Upper lobe of left lung (tissue), 6 donors: ENCODE measurements around the gene LYRM1. TPM values are rescaled to one million over a fixed set of nuclear protein-coding genes. Genes with fewer than 3 reads are reported as not detected.
"Not testable (repeated sequence)": the region's sequence is repeated elsewhere in the genome, so short reads cannot be mapped to it uniquely, and the experiment has no call there.

Source experiments
- ATAC-seq, 2 donors: fragments of 200-7000 bp; cut with Tn5 transposase; one replicate each; pipeline ENCODE4 v1.9.1; 2022; ENCODE audit warnings: mild to moderate bottlenecking in 2 of 2, moderate library complexity in 2 of 2; ENCODE audit not compliant: low FRiP score in 2 of 2
- DNase-seq, 2 donors: peaks; one replicate each; pipeline ENCODE4 v3.0.0-alpha.2; 2019 to 2020
- H3K27ac ChIP-seq, 4 donors: fragments of 200-600 bp; sonication (generic); one replicate each; pipeline ENCODE4 v1.5.1; 2016 to 2019
- H3K27me3 ChIP-seq, 4 donors: fragments of 200-600 bp; sonication (generic); one replicate each; pipeline ENCODE4 v1.5.1; 2017 to 2019
- H3K36me3 ChIP-seq, 4 donors: fragments of 200-600 bp; sonication (generic); one replicate each; pipeline ENCODE4 v1.5.1; 2016 to 2019
- H3K4me1 ChIP-seq, 4 donors: fragments of 200-600 bp; sonication (generic); one replicate each; pipeline ENCODE4 v1.5.1; 2018 to 2019
- H3K4me3 ChIP-seq, 4 donors: fragments of 200-600 bp; sonication (generic); one replicate each; pipeline ENCODE4 v1.5.1; 2017 to 2019; ENCODE audit warnings: mild to moderate bottlenecking in 2 of 4, moderate library complexity in 1 of 4
- H3K9me3 ChIP-seq, 4 donors: fragments of 200-600 bp; sonication (generic); one replicate each; pipeline ENCODE4 v1.5.1; 2018 to 2019
- CTCF ChIP-seq, 6 experiments: fragments of 450-650 bp in 4 of 6; fragments of 200-600 bp in 2 of 6; sonication (generic) in 2 of 6; IDR thresholded peaks; one replicate each; pipeline ENCODE4 v1.5.1; 2016 to 2019; ENCODE audit warnings: antibody characterized with exemption in 6 of 6
- EP300 ChIP-seq, 4 donors: sonication (generic); formaldehyde crosslinking; IDR thresholded peaks; one replicate each; pipeline ENCODE4 v1.5.1; 2017; ENCODE audit warnings: antibody characterized with exemption in 4 of 4, control low read depth in 2 of 4
- POLR2A ChIP-seq, 4 donors: fragments of 450-650 bp; IDR thresholded peaks; one replicate each; pipeline ENCODE4 v1.5.1; 2016 to 2017; ENCODE audit warnings: antibody characterized with exemption in 4 of 4, mild to moderate bottlenecking in 2 of 4
- POLR2AphosphoS5 ChIP-seq, 2 donors: sonication (generic); formaldehyde crosslinking; IDR thresholded peaks; one replicate each; pipeline ENCODE4 v1.5.1; 2017; ENCODE audit warnings: antibody characterized with exemption in 2 of 2
- WGBS, 2 donors: methylation state at CpG; one replicate each; pipeline ENCODE4 v1.1.5; 2017 to 2018; 5-methylcytosine and 5-hydroxymethylcytosine counted together
- total RNA-seq, 6 donors: library from RNA; depleted of rRNA in 4 of 6; stranded (reverse); fragments of >200 nt in 4 of 6; gene quantifications; one replicate each; pipeline versions ENCODE4 v1.1.0 to v1.2.1, GENCODE V29; 2016 to 2021
- donor health status: DM: no; HTN: no; CAD: no; lungs with moderate emphysema.
- donor health status: DM: no; HTN: yes; CAD: no; lungs with severe emphysema.

Gene LYRM1
- total RNA-seq, 6 donors from 2014 or later = 6.8 to 34.4 (median 22.3) TPM

GRCh38 chr16:20942256-20942655 lies 41.7 kb downstream of the LYRM1 start:
- no peak for ATAC-seq

GRCh38 chr16:20944861-20945574 lies 44.4 kb downstream of the LYRM1 start:
- no peak overlapping the region for H3K4me3 ChIP-seq
- no peaks in the 10 kb centered on the region for H3K9me3 ChIP-seq
- no peak for ATAC-seq
- no peaks in the 10 kb centered on the region for H3K27me3 ChIP-seq
- H3K27ac ChIP-seq = no peak overlapping the region
- no peak for DNase-seq
- no peaks in the 10 kb centered on the region for H3K36me3 ChIP-seq
- 69 to 79% methylated on average over 4 to 5 of the region's 5 CpGs for WGBS, 2 donors
- no peaks in the 10 kb centered on the region for H3K4me1 ChIP-seq
- TF ChIP-seq POLR2AphosphoS5 (IDR thresholded peaks at IDR 0.05) = peak in 1 of 2 donors; percentile 8
- no peak for TF ChIP-seq POLR2A (IDR thresholded peaks at IDR 0.05)

More at GRCh38 chr16:20942256-20942655, 41.7 kb downstream of the LYRM1 start:
- Histone ChIP-seq H3K4me1 (no peaks in the 10 kb centered on the region), H3K27me3 (no peaks in the 10 kb centered on the region), H3K4me3 (no peak overlapping the region), H3K9me3 (no peaks in the 10 kb centered on the region), H3K27ac (no peak overlapping the region), H3K36me3 (no peaks in the 10 kb centered on the region)
- TF ChIP-seq CTCF (IDR thresholded peaks at IDR 0.05) (no peak), POLR2AphosphoS5 (IDR thresholded peaks at IDR 0.05) (no peak), POLR2A (IDR thresholded peaks at IDR 0.05) (no peak), EP300 (IDR thresholded peaks at IDR 0.05) (no peak)
- no peak for DNase-seq
- 62 to 78% methylated on average over 4 of the region's 4 CpGs for WGBS, 2 donors

GRCh38 chr16:20945575-20945875 lies 45.0 kb downstream of the LYRM1 start:
- not testable (repeated sequence) for H3K9me3 ChIP-seq, H3K27ac ChIP-seq, H3K4me3 ChIP-seq, H3K4me1 ChIP-seq, H3K27me3 ChIP-seq, ATAC-seq, DNase-seq, H3K36me3 ChIP-seq
- 98% methylated on average over 11 of the region's 11 CpGs for WGBS, 2 donors

- 91 to 92% methylated on average over 8 of the region's 8 CpGs for WGBS, 2 donors
Observed at GRCh38 chr16:20946015-20946629, 45.6 kb downstream of the LYRM1 start.

GRCh38 chr16:20948444-20948843 lies 47.9 kb downstream of the LYRM1 start:
- ATAC-seq (no peak), DNase-seq (no peak)
- Histone ChIP-seq H3K36me3 (no peaks in the 10 kb centered on the region), H3K4me3 (no peak overlapping the region), H3K27ac (no peak overlapping the region), H3K9me3 (no peaks in the 10 kb centered on the region), H3K27me3 (no peaks in the 10 kb centered on the region), H3K4me1 (no peaks in the 10 kb centered on the region)
- TF ChIP-seq POLR2AphosphoS5 (IDR thresholded peaks at IDR 0.05) = no peak
- whole genome bisulfite sequencing, 2 donors = 89 to 99% methylated on average over 9 of the region's 9 CpGs

More at GRCh38 chr16:20946015-20946629, 45.6 kb downstream of the LYRM1 start:
- Histone ChIP-seq H3K9me3 (no peaks in the 10 kb centered on the region), H3K4me3 (no peak overlapping the region), H3K36me3 (no peaks in the 10 kb centered on the region), H3K4me1 (no peaks in the 10 kb centered on the region), H3K27me3 (no peaks in the 10 kb centered on the region), H3K27ac (no peak overlapping the region)
- no peak for DNase-seq
- TF ChIP-seq POLR2A (IDR thresholded peaks at IDR 0.05) (no peak), POLR2AphosphoS5 (IDR thresholded peaks at IDR 0.05) (no peak), EP300 (IDR thresholded peaks at IDR 0.05) (no peak), CTCF (IDR thresholded peaks at IDR 0.05) (no peak)
- no peak for ATAC-seq

- ATAC-seq (no peak), DNase-seq (no peak)
- Histone ChIP-seq H3K36me3 (no peaks in the 10 kb centered on the region), H3K4me1 (no peaks in the 10 kb centered on the region), H3K9me3 (no peaks in the 10 kb centered on the region), H3K27me3 (no peaks in the 10 kb centered on the region), H3K4me3 (no peak overlapping the region), H3K27ac (no peak overlapping the region)
- TF ChIP-seq POLR2AphosphoS5 (IDR thresholded peaks at IDR 0.05) = no peak
- TF ChIP-seq CTCF (IDR thresholded peaks at IDR 0.05) = no peak
- TF ChIP-seq POLR2A (IDR thresholded peaks at IDR 0.05) = no peak
- no peak for TF ChIP-seq EP300 (IDR thresholded peaks at IDR 0.05)
- 86 to 87% methylated on average over 3 of the region's 3 CpGs for WGBS, 2 donors
Observed at GRCh38 chr16:20949660-20950059, 49.1 kb downstream of the LYRM1 start.
